Subcutaneous abdominal adipose tissue (tissue), 5 donors: ENCODE results near the gene APOBEC3H.
A peak's percentile ranks its signal among the peaks of the same experiment; 100 is the strongest.
"Not testable (repeated sequence)": the region's sequence is repeated elsewhere in the genome, so short reads cannot be mapped to it uniquely, and the experiment has no call there.

Experiments used
- H3K27ac ChIP-seq: one replicate; pipeline ENCODE4 v1.7.0; 2013; ENCODE audit warnings: low read depth, mild to moderate bottlenecking, inconsistent platforms, low read length, moderate library complexity
- H3K27me3 ChIP-seq, 5 donors: one replicate each; pipeline ENCODE4 v1.7.0; 2013; ENCODE audit warnings: low read length in 5 of 5, inconsistent platforms in 1 of 5; ENCODE audit not compliant: control insufficient read depth in 5 of 5, insufficient read depth in 4 of 5
- H3K36me3 ChIP-seq, 5 donors: one replicate each; pipeline ENCODE4 v1.7.0; 2013; ENCODE audit warnings: low read length in 5 of 5; ENCODE audit not compliant: control insufficient read depth in 5 of 5, insufficient read depth in 5 of 5
- H3K4me1 ChIP-seq, 5 donors: one replicate each; pipeline ENCODE4 v1.7.0; 2013; ENCODE audit warnings: low read length in 5 of 5, mild to moderate bottlenecking in 3 of 5, moderate library complexity in 1 of 5; ENCODE audit not compliant: control insufficient read depth in 5 of 5, insufficient read depth in 5 of 5
- H3K4me3 ChIP-seq, 5 donors: one replicate each; pipeline ENCODE4 v1.7.0; 2013; ENCODE audit warnings: low read length in 5 of 5, low read depth in 1 of 5
- H3K9ac ChIP-seq, 5 donors: one replicate each; pipeline ENCODE4 v1.7.0; 2013; ENCODE audit warnings: low read length in 5 of 5, mild to moderate bottlenecking in 4 of 5, moderate library complexity in 3 of 5
- H3K9me3 ChIP-seq, 5 donors: one replicate each; pipeline ENCODE4 v1.7.0; 2013; ENCODE audit warnings: low read length in 5 of 5; ENCODE audit not compliant: control insufficient read depth in 5 of 5
- donor health status: healthy.
- donor health status: healthy.
- donor health status: healthy.
- donor health status: healthy.
- donor health status: healthy.

The APOBEC3H gene

GRCh38 chr22:39097098-39098020, at the start of gene APOBEC3H:
Gene APOBEC3H (plus strand): TSS chr22:39097244. CDS start chr22:39100279, 3,035 bp downstream.
- peak within 1 kb of the TSS in 1 of 5 donors; percentile 3 for H3K4me3 ChIP-seq
- no peaks in the 10 kb centered on the region for H3K36me3 ChIP-seq
- H3K9ac ChIP-seq = peak within 1 kb of the TSS in 1 of 5 donors; percentile 37
- no peaks in the 10 kb centered on the region for H3K9me3 ChIP-seq
- no peak within 1 kb of the TSS for H3K27ac ChIP-seq
- H3K27me3 ChIP-seq = peaks cover 0 to 8% (median 2%) of the 10 kb centered on the region in 5 donors
- peaks cover 0 to 13% (median 8%) of the 10 kb centered on the region in 5 donors for H3K4me1 ChIP-seq

DNA sequence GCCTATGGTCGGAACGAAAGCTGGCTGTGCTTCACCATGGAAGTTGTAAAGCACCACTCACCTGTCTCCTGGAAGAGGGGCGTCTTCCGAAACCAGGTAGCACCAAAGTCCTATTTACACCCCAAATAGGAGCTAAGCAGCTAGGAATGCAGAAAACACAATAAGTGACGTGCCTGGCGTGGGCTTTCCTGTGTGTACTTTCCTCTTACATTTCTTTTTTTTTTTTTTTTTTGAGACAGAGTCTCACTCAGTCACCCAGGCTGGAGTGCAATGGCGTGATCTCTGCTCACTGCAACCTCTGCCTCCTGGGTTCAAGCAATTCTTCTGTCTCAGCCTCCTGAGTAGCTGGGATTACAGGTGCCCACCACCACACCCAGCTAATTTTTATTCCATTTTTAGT, 47.6 kb upstream of the APOBEC3H start:
- H3K9me3 ChIP-seq, H3K9ac ChIP-seq, H3K4me1 ChIP-seq, H3K36me3 ChIP-seq, H3K27me3 ChIP-seq, H3K4me3 ChIP-seq, H3K27ac ChIP-seq: not testable (repeated sequence)

DNA sequence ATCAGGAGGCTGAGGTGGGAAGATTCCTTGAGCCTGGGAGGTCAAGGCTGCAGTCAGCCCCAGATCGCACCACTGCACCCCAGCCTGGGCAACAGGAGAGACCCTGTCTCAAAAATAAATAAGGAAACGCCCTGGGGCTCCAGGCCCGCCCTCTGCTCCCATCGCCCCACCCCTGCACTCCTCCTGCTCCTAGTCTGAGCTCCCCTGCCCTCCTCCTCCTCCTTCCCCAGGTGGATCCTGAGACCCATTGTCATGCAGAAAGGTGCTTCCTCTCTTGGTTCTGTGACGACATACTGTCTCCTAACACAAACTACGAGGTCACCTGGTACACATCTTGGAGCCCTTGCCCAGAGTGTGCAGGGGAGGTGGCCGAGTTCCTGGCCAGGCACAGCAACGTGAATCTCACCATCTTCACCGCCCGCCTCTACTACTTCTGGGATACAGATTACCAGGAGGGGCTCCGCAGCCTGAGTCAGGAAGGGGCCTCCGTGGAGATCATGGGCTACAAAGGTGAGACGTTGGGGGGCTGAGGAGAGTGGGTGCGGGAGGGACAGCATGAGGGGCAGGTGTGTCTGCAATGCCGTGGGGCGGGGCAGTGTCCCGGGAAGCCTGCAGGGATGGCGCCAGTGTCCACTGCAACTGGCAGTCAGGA, 45.1 kb upstream of the APOBEC3H start:
- not testable (repeated sequence) for H3K36me3 ChIP-seq

DNA sequence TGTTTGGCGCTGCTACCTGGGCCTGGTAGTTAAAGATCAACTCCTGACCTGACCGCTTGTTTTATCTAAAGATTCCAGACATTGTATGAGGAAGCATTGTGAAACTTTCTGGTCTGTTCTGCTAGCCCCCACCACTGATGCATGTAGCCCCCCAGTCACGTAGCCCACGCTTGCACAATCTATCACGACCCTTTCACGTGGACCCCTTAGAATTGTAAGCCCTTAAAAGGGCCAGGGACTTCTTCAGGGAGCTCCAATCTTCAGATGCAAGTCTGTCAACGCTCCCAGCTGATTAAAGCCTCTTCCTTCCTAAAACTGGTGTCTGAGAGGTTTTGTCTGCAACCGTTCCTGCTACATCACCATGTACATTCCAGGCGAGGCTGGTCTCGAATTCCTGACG, 41.4 kb upstream of the APOBEC3H start:
- no peaks in the 10 kb centered on the region for H3K4me1 ChIP-seq
- no peaks in the 10 kb centered on the region for H3K27me3 ChIP-seq
- no peak overlapping the region for H3K9ac ChIP-seq

More for the DNA sequence above, 45.1 kb upstream of the APOBEC3H start:
- H3K9me3 ChIP-seq, H3K27me3 ChIP-seq, H3K4me3 ChIP-seq, H3K9ac ChIP-seq, H3K27ac ChIP-seq, H3K4me1 ChIP-seq: not testable (repeated sequence)

DNA sequence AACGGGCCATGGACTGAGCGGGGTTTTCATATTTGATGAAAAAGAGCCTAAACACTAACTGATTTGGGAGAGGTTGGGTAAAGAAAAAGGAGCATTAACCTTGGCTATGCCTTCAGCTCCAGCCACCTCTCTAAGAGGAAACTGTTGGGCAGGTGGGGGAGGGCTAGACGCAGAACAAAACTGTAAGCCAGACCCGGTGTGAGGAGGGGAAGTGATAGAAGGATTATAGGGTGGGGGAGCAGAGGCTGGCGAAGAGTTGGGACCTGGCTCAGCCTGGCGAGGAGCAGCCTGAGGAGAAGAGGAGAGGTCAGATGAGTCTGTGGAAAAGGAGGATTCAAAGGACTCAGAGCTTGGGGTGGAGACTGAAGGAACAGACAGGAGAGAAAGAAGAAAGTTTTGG, 35.8 kb upstream of the APOBEC3H start:
- not testable (repeated sequence) for H3K27ac ChIP-seq, H3K36me3 ChIP-seq, H3K9ac ChIP-seq, H3K27me3 ChIP-seq, H3K4me3 ChIP-seq, H3K4me1 ChIP-seq, H3K9me3 ChIP-seq

More for the DNA sequence above, 41.4 kb upstream of the APOBEC3H start:
- no peak overlapping the region for H3K27ac ChIP-seq
- peaks cover 0 to 4% (median 0%) of the 10 kb centered on the region in 5 donors for H3K9me3 ChIP-seq
- no peak overlapping the region for H3K4me3 ChIP-seq
- H3K36me3 ChIP-seq = no peaks in the 10 kb centered on the region

- H3K27ac ChIP-seq, H3K9me3 ChIP-seq, H3K4me1 ChIP-seq, H3K27me3 ChIP-seq, H3K9ac ChIP-seq, H3K4me3 ChIP-seq, H3K36me3 ChIP-seq: not testable (repeated sequence)
Measured at GRCh38 chr22:39061951-39062350, 35.1 kb upstream of the APOBEC3H start.

GRCh38 chr22:39063904-39064303, 33.1 kb upstream of the APOBEC3H start:
- not testable (repeated sequence) for H3K27me3 ChIP-seq, H3K4me1 ChIP-seq, H3K36me3 ChIP-seq, H3K9ac ChIP-seq, H3K9me3 ChIP-seq, H3K4me3 ChIP-seq, H3K27ac ChIP-seq

GRCh38 chr22:39066442-39067276, 30.4 kb upstream of the APOBEC3H start:
- not testable (repeated sequence) for H3K4me1 ChIP-seq, H3K9ac ChIP-seq, H3K27me3 ChIP-seq, H3K27ac ChIP-seq, H3K9me3 ChIP-seq, H3K4me3 ChIP-seq, H3K36me3 ChIP-seq

DNA sequence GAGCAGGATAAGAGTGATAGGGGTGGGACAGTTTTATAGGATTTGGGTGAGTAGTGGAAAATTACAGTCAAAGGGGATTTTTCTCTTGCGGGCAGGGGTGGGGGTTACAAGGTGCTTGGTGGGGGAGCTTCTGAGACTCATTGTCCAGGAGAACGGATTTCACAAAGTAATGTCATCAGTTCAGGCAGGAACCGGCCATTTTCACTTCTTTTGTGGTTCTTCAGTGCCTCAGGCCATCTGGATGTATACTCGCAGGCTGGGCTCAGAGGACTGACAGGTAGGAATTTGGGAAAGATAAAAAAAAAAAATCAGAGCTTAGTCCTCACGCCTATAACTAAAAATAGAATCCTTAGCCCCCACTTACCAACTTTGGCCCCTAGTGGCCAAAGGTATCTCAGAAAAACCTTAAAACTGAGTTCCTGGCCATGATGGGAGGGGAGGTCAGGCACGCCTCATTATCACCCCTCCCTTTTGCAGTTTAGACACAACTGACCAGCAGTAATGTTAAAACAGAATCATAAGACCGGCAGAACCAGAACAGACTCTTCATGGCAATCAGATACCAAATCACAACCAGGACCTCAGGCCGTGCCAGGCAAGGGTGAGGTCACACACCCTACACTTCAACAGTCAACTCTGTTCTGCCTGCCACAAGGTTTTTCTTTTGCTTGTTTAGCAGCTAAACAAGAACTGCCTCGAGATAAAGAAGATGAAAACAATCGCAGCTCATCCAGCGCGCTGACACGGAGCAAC, 28.8 kb upstream of the APOBEC3H start:
- H3K9ac ChIP-seq = no peak overlapping the region
- no peaks in the 10 kb centered on the region for H3K36me3 ChIP-seq
- no peaks in the 10 kb centered on the region for H3K4me1 ChIP-seq
- H3K27me3 ChIP-seq = no peaks in the 10 kb centered on the region
- no peak overlapping the region for H3K4me3 ChIP-seq
- no peak overlapping the region for H3K27ac ChIP-seq
- H3K9me3 ChIP-seq = no peaks in the 10 kb centered on the region
